Measurements from ENCODE around the gene ARL4A. TPM values are rescaled to one million over a fixed set of nuclear protein-coding genes. Genes with fewer than 3 reads are reported as not detected.

The ARL4A gene
- total and polyA plus RNA-seq, 10 of the 15 experiments (the other 5 are each of a cell fraction or from before 2014, with no cell fraction given): 0.35 to 4.6 (median 2.7) TPM

- Histone ChIP-seq H3K27ac (ENCODE audit: control insufficient read depth, insufficient read depth) (no peak overlapping the region), H3K79me2 (ENCODE audit: control insufficient read depth, insufficient read depth, low read length) (no peaks in the 10 kb centered on the region), H3K9ac (ENCODE audit: control insufficient read depth, insufficient read depth, low read length) (no peak overlapping the region), H3K4me1 (ENCODE audit: control insufficient read depth, insufficient read depth, low read length) (no peaks in the 10 kb centered on the region), H4K20me1 (ENCODE audit: control insufficient read depth, insufficient read depth) (no peaks in the 10 kb centered on the region), H2AFZ (ENCODE audit: control insufficient read depth, low read depth, low read length) (no peak overlapping the region), H3K36me3 (ENCODE audit: control insufficient read depth in 2 of 2, insufficient read depth in 2 of 2, low read length in 1 of 2) (no peaks in the 10 kb centered on the region), H3K4me3 (no peak overlapping the region), H3K4me2 (ENCODE audit: control insufficient read depth, insufficient read depth) (no peak overlapping the region), H3K27me3 (replicated peaks in 1 of 2; ENCODE audit: control insufficient read depth in 2 of 2, insufficient read depth in 2 of 2, low read length in 1 of 2) (no peaks in the 10 kb centered on the region), H3K9me3 (replicated peaks; ENCODE audit: control insufficient read depth, insufficient read depth, low read length) (no peaks in the 10 kb centered on the region)
- BruUV-seq (replicated peaks): no TSS peak
- CTCF ChIA-PET: interaction anchor here (0.7 to 1.1 kb wide), 2 partner anchors 10 to 18 kb away, joined by 3 read pairs; no protein-coding TSS in a partner anchor
- 68% methylated on average over 4 of the region's 4 CpGs for WGBS (ENCODE audit: insufficient coverage, insufficient replicate concordance, low lambda C conversion rate, missing lambda C conversion rate)
- FAIRE-seq: no peak
- ATAC-seq: no peak
- SMC1A ChIA-PET (ENCODE audit: uncharacterized antibody, unreplicated experiment): no interaction called here
- in situ Hi-C loops (cut with MboI) (loop anchor here (10.0 kb wide), 1 partner anchor 616 kb away; no protein-coding TSS in a partner anchor), intact Hi-C loops (cut with micrococcal nuclease; ENCODE audit: unreplicated experiment) (loop anchor here (10.0 kb wide), 1 partner anchor 526 kb away; no protein-coding TSS in a partner anchor)
- RAD21 ChIA-PET (ENCODE audit: unreplicated experiment): no interaction called here
- no peak for TF ChIP-seq STAT1 (conservative IDR thresholded peaks at IDR 0.05)
- TF ChIP-seq SMC3 (IDR thresholded peaks at IDR 0.05; ENCODE audit: borderline replicate concordance, low read length): no peak
- TF ChIP-seq RBBP5 (conservative IDR thresholded peaks at IDR 0.05): no peak
- TF ChIP-seq LARP7 (IDR thresholded peaks at IDR 0.05): no peak
- TF ChIP-seq, protein P1, sequence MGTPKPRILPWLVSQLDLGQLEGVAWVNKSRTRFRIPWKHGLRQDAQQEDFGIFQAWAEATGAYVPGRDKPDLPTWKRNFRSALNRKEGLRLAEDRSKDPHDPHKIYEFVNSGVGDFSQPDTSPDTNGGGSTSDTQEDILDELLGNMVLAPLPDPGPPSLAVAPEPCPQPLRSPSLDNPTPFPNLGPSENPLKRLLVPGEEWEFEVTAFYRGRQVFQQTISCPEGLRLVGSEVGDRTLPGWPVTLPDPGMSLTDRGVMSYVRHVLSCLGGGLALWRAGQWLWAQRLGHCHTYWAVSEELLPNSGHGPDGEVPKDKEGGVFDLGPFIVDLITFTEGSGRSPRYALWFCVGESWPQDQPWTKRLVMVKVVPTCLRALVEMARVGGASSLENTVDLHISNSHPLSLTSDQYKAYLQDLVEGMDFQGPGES (IDR thresholded peaks at IDR 0.05): no peak
- TF ChIP-seq, protein P2, sequence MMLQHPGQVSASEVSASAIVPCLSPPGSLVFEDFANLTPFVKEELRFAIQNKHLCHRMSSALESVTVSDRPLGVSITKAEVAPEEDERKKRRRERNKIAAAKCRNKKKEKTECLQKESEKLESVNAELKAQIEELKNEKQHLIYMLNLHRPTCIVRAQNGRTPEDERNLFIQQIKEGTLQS (IDR thresholded peaks at IDR 0.05; ENCODE audit: borderline replicate concordance, extremely low read depth, low read depth, low read length): no peak
- TF ChIP-seq BCL3 (IDR thresholded peaks at IDR 0.05; ENCODE audit: borderline replicate concordance, insufficient read depth, low read depth, low read length, poor library complexity, severe bottlenecking): no peak
- TF ChIP-seq ZNF207 (IDR thresholded peaks at IDR 0.05; ENCODE audit: borderline replicate concordance): no peak
- no peak for TF ChIP-seq HCFC1 (IDR thresholded peaks at IDR 0.05; ENCODE audit: low read length)
- TF ChIP-seq MTA3 (IDR thresholded peaks at IDR 0.05; ENCODE audit: borderline replicate concordance, low read length): no peak
- TF ChIP-seq KDM1A (IDR thresholded peaks at IDR 0.05; ENCODE audit: borderline replicate concordance): no peak
- no peak for TF ChIP-seq ZNF24 (IDR thresholded peaks at IDR 0.05)
- no peak for TF ChIP-seq CHD2 (IDR thresholded peaks at IDR 0.05; ENCODE audit: borderline replicate concordance, low read depth, low read length)
- TF ChIP-seq SIX5 (IDR thresholded peaks at IDR 0.05; ENCODE audit: low read depth, low read length, severe bottlenecking): no peak
- no peak for TF ChIP-seq SREBF2 (IDR thresholded peaks at IDR 0.05; ENCODE audit: low read length)
- DNase-seq (ENCODE audit: low read depth, low spot score): no peak
- POLR2A ChIA-PET: no interaction called here
Observed at GRCh38 chr7:12648704-12649261, 38.6 kb upstream of the ARL4A start.
